GM19025 (cell line): ENCODE data around the gene FBXW10B.
"Not testable (repeated sequence)": the region's sequence is repeated elsewhere in the genome, so short reads cannot be mapped to it uniquely, and the experiment has no call there.

Experiments
- ATAC-seq: cut with Tn5 transposase; IDR thresholded peaks from one replicate; pipeline ENCODE4 v1.9.1; 2021; ENCODE audit warnings: mild to moderate bottlenecking, low read depth, moderate library complexity; ENCODE audit not compliant: unreplicated experiment

FBXW10B gene

GRCh38 chr17:15642014-15642413 lies 22.5 kb upstream of the FBXW10B start:
- not testable (repeated sequence) for ATAC-seq

- ATAC-seq = not testable (repeated sequence)
Observed at GRCh38 chr17:15630930-15631453, 11.5 kb upstream of the FBXW10B start.

- ATAC-seq = not testable (repeated sequence)
Observed at GRCh38 chr17:15629991-15630390, 10.5 kb upstream of the FBXW10B start.

GRCh38 chr17:15623661-15624209 lies 4.2 kb upstream of the FBXW10B start:
- ATAC-seq = not testable (repeated sequence)

GRCh38 chr17:15623255-15623654 lies 3.8 kb upstream of the FBXW10B start:
- not testable (repeated sequence) for ATAC-seq

GRCh38 chr17:15622124-15622523 lies 2.6 kb upstream of the FBXW10B start:
- ATAC-seq = not testable (repeated sequence)

GRCh38 chr17:15616828-15617227 lies 2.7 kb downstream of the FBXW10B start:
- ATAC-seq = not testable (repeated sequence)

GRCh38 chr17:15615850-15616249 lies 3.7 kb downstream of the FBXW10B start:
- ATAC-seq = not testable (repeated sequence)

- ATAC-seq = not testable (repeated sequence)
Observed at GRCh38 chr17:15613111-15613510, 6.4 kb downstream of the FBXW10B start.

- not testable (repeated sequence) for ATAC-seq
Observed at GRCh38 chr17:15592960-15593359, 26.5 kb downstream of the FBXW10B start.

GRCh38 chr17:15591986-15592385 lies 27.5 kb downstream of the FBXW10B start:
- not testable (repeated sequence) for ATAC-seq

- ATAC-seq = not testable (repeated sequence)
Observed at GRCh38 chr17:15590844-15591243, 28.7 kb downstream of the FBXW10B start.

- not testable (repeated sequence) for ATAC-seq
Observed at GRCh38 chr17:15589544-15590536, 29.7 kb downstream of the FBXW10B start.

- ATAC-seq = not testable (repeated sequence)
Observed at GRCh38 chr17:15588017-15588416, 31.5 kb downstream of the FBXW10B start.

GRCh38 chr17:15583313-15583712 lies 36.2 kb downstream of the FBXW10B start:
- ATAC-seq = not testable (repeated sequence)

GRCh38 chr17:15581462-15581861 lies 38.0 kb downstream of the FBXW10B start:
- not testable (repeated sequence) for ATAC-seq

- not testable (repeated sequence) for ATAC-seq
Observed at GRCh38 chr17:15576848-15577247, 42.7 kb downstream of the FBXW10B start.

GRCh38 chr17:15574660-15575059 lies 44.8 kb downstream of the FBXW10B start:
- not testable (repeated sequence) for ATAC-seq

- not testable (repeated sequence) for ATAC-seq
Observed at GRCh38 chr17:15573870-15574269, 45.6 kb downstream of the FBXW10B start.
